Thymus (tissue), 11 donors: ENCODE measurements around the gene CD63. TPM values are rescaled to one million over a fixed set of nuclear protein-coding genes. Genes with fewer than 3 reads are reported as not detected.

Experiments used
- DNase-seq, 9 donors: peaks; one replicate each; pipeline ENCODE4 v3.0.0-alpha.2; 2013; ENCODE audit warnings: low spot score in 9 of 9, low read depth in 6 of 9, missing footprints in 1 of 9
- H3K27ac ChIP-seq, 2 donors: one replicate each; pipeline ENCODE4 v1.5.1; 2013; ENCODE audit warnings: control low read depth in 1 of 2, low read depth in 1 of 2, low read length in 1 of 2, mild to moderate bottlenecking in 1 of 2, moderate library complexity in 1 of 2
- H3K27me3 ChIP-seq, 2 donors: one replicate each; pipeline ENCODE4 v1.5.1; 2013; ENCODE audit warnings: low read length in 1 of 2; ENCODE audit not compliant: control insufficient read depth in 2 of 2, insufficient read depth in 1 of 2
- H3K36me3 ChIP-seq, 2 donors: one replicate each; pipeline ENCODE4 v1.5.1; 2013; ENCODE audit warnings: low read length in 1 of 2, mild to moderate bottlenecking in 1 of 2, moderate library complexity in 1 of 2; ENCODE audit not compliant: control insufficient read depth in 2 of 2, insufficient read depth in 2 of 2
- H3K4me1 ChIP-seq, 2 donors: one replicate each; pipeline ENCODE4 v1.5.1; 2013; ENCODE audit warnings: low read length in 2 of 2; ENCODE audit not compliant: control insufficient read depth in 2 of 2, insufficient read depth in 2 of 2
- H3K4me3 ChIP-seq, 2 donors: one replicate each; pipeline ENCODE4 v1.5.1; 2013; ENCODE audit warnings: low read length in 2 of 2, control low read depth in 1 of 2, mild to moderate bottlenecking in 1 of 2
- H3K9me3 ChIP-seq, 2 donors: one replicate each; pipeline ENCODE4 v1.5.1; 2013; ENCODE audit warnings: low read length in 1 of 2, mild to moderate bottlenecking in 1 of 2; ENCODE audit not compliant: control insufficient read depth in 2 of 2, insufficient read depth in 1 of 2
- WGBS: extraction: QIAGEN DNeasy Blood & Tissue Kit; methylation state at CpG from one replicate; pipeline ENCODE4 v1.1.7; 2013; 5-methylcytosine and 5-hydroxymethylcytosine counted together
- polyA plus RNA-seq: library from polyadenylated mRNA; stranded (reverse); fragments of 200-250 nt; gene quantifications from one replicate; pipeline ENCODE4 v1.2.3, GENCODE V29; 2013
- total RNA-seq: library from RNA; stranded (reverse); fragments of 120-200 nt; gene quantifications from one replicate; pipeline ENCODE4 v1.2.4, GENCODE V29; 2013
- donor health status: healthy.

The CD63 gene
- total and polyA plus RNA-seq, 2 donors = 221 to 598 TPM

DNA sequence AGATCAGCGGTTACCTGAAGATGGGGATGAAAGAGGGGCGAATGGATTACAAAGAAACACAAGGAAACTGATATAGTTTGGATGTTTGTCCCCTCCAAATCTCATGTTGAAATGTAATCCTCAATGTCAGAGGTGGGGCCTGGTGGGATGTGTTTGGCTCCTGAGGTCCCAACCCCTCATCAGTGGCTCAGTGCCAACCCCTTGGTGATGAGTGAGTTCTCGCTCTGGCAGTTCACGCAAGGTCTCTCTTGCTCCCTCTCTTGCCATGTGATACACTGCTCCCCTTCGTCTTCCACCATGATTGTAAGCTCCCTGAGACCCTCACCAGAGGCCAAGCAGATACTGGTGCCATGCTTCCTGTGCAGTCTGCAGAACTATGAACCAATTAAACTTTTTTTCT lies 49.1 kb downstream of the CD63 start:
- Histone ChIP-seq H3K27me3 (peaks cover 0 to 18% of the 10 kb centered on the region in 2 donors), H3K4me1 (peaks cover 5 to 6% of the 10 kb centered on the region in 2 donors), H3K9me3 (no peaks in the 10 kb centered on the region), H3K36me3 (no peaks in the 10 kb centered on the region), H3K27ac (no peak overlapping the region), H3K4me3 (no peak overlapping the region)
- 97% methylated on average over 5 of the region's 5 CpGs for WGBS
- DNase-seq = no peak

DNA sequence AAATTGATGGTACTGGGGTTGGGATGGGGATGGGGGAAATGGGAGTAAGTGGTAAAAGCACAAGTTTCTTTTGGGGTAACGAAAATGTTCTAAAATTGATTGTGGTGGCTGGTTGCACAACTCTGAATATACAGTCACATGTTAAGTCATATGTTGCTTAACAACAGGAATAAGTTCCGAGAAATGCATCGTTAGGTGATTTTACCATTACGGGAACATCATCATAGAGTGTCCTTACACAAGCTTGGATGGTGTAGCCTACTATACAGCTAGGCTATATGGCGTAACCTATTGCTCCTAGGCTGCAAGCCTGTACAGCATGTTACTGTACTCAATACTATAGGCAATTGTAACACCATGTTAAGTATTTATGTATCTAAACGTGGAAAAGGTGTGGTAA lies 52.1 kb downstream of the CD63 start:
- DNase-seq = no peak
- Histone ChIP-seq H3K36me3 (no peaks in the 10 kb centered on the region), H3K9me3 (no peaks in the 10 kb centered on the region), H3K4me3 (no peak overlapping the region), H3K27ac (no peak overlapping the region), H3K4me1 (peaks cover 4 to 6% of the 10 kb centered on the region in 2 donors), H3K27me3 (peaks cover 0 to 12% of the 10 kb centered on the region in 2 donors)
- 78% methylated on average over 6 of the region's 6 CpGs for WGBS

DNA sequence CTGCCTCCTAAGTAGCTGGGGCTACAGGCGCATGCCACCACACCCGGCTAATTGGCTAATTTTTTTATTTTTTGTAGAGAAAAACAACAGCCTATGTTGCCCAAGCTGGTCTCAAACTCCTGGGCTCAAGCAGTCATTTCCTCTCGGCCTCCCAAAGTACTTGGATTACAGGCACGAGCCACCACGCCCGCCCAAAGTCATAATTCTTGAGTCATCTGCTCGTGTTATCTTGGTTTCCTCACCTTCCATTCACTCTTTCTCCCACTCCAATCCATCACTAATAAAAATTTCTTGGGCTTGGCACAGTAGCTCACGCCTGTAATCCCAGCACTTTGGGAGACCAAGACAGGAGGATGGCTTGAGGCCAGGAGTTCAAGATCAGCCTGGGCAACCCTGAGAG lies 53.1 kb downstream of the CD63 start:
- 97% methylated on average over 8 of the region's 8 CpGs for WGBS
- no peaks in the 10 kb centered on the region for H3K36me3 ChIP-seq
- no peak overlapping the region for H3K27ac ChIP-seq
- H3K4me1 ChIP-seq = no peaks in the 10 kb centered on the region
- no peak overlapping the region for H3K4me3 ChIP-seq
- no peak for DNase-seq
- H3K27me3 ChIP-seq = peaks cover 0 to 4% of the 10 kb centered on the region in 2 donors
- H3K9me3 ChIP-seq = no peaks in the 10 kb centered on the region

Other genes with a start within 250 kb of the CD63 start
- not detected for gene OR6C68, start 236.6 kb downstream of the CD63 start, total RNA-seq
- not detected for gene OR6C68, start 236.6 kb downstream of the CD63 start, polyA plus RNA-seq
- gene OR6C4, start 179.4 kb downstream of the CD63 start, total RNA-seq = not detected
- not detected for gene OR6C4, start 179.4 kb downstream of the CD63 start, polyA plus RNA-seq
- not detected for gene OR2AP1, start 156.5 kb downstream of the CD63 start, total RNA-seq
- 0.02 TPM for gene OR2AP1, start 156.5 kb downstream of the CD63 start, polyA plus RNA-seq
- not detected for gene OR10P1, start 92.1 kb downstream of the CD63 start, total RNA-seq
- 0.05 TPM for gene OR10P1, start 92.1 kb downstream of the CD63 start, polyA plus RNA-seq
- gene ITGA7, start 21.1 kb downstream of the CD63 start, total RNA-seq = 2.8 TPM
- 18.7 TPM for gene ITGA7, start 21.1 kb downstream of the CD63 start, polyA plus RNA-seq
- gene BLOC1S1, start 13.0 kb downstream of the CD63 start, total RNA-seq = 168 TPM
- gene BLOC1S1, start 13.0 kb downstream of the CD63 start, polyA plus RNA-seq = 190 TPM
- 1.8 TPM for gene RDH5, start 8.6 kb downstream of the CD63 start, total RNA-seq
- gene RDH5, start 8.6 kb downstream of the CD63 start, polyA plus RNA-seq = 7.6 TPM
- 1.9 TPM for gene GDF11, start 14.1 kb upstream of the CD63 start, total RNA-seq
- gene GDF11, start 14.1 kb upstream of the CD63 start, polyA plus RNA-seq = 2.8 TPM
- gene SARNP, start 88.7 kb upstream of the CD63 start, total RNA-seq = 141 TPM
- 112 TPM for gene SARNP, start 88.7 kb upstream of the CD63 start, polyA plus RNA-seq
- 32.9 TPM for gene ORMDL2, start 89.0 kb upstream of the CD63 start, total RNA-seq
- gene ORMDL2, start 89.0 kb upstream of the CD63 start, polyA plus RNA-seq = 36.3 TPM
- 35.5 TPM for gene DNAJC14, start 100.6 kb upstream of the CD63 start, total RNA-seq
- 22.2 TPM for gene DNAJC14, start 100.6 kb upstream of the CD63 start, polyA plus RNA-seq
- gene MMP19, start 113.9 kb upstream of the CD63 start, total RNA-seq = 4.5 TPM
- 19.9 TPM for gene MMP19, start 113.9 kb upstream of the CD63 start, polyA plus RNA-seq
- gene PYM1, start 198.9 kb upstream of the CD63 start, total RNA-seq = 39.0 TPM
- gene PYM1, start 198.9 kb upstream of the CD63 start, polyA plus RNA-seq = 57.9 TPM
- 326 TPM for gene DGKA, start 202.2 kb upstream of the CD63 start, total RNA-seq
- gene DGKA, start 202.2 kb upstream of the CD63 start, polyA plus RNA-seq = 381 TPM
- 0.28 TPM for gene PMEL, start 237.0 kb upstream of the CD63 start, total RNA-seq
- 0.94 TPM for gene PMEL, start 237.0 kb upstream of the CD63 start, polyA plus RNA-seq
- 67.2 TPM for gene CDK2, start 237.8 kb upstream of the CD63 start, total RNA-seq
- gene CDK2, start 237.8 kb upstream of the CD63 start, polyA plus RNA-seq = 22.3 TPM
- gene RAB5B, start 245.1 kb upstream of the CD63 start, total RNA-seq = 39.7 TPM
- 63.1 TPM for gene RAB5B, start 245.1 kb upstream of the CD63 start, polyA plus RNA-seq